GM12878 (cell line): ENCODE results near the gene GRIN2A.

ENCODE experiments used
- TAF1 ChIP-seq: IDR thresholded peaks from 2 replicates; pipeline ENCODE4 v1.6.1; 2011; ENCODE audit warnings: mild to moderate bottlenecking, low read depth, low read length, borderline replicate concordance
- TCF12 ChIP-seq: IDR thresholded peaks from 2 replicates; pipeline ENCODE4 v1.6.1; 2011; ENCODE audit warnings: low read depth, mild to moderate bottlenecking, low read length

- TF ChIP-seq TCF12 (no peak), TAF1 (no peak)
Observed at GRCh38 chr16:9900576-9900975, 281.7 kb downstream of the GRIN2A start.
